ENCODE data around the gene PIK3R2.

Gene PIK3R2

DNA sequence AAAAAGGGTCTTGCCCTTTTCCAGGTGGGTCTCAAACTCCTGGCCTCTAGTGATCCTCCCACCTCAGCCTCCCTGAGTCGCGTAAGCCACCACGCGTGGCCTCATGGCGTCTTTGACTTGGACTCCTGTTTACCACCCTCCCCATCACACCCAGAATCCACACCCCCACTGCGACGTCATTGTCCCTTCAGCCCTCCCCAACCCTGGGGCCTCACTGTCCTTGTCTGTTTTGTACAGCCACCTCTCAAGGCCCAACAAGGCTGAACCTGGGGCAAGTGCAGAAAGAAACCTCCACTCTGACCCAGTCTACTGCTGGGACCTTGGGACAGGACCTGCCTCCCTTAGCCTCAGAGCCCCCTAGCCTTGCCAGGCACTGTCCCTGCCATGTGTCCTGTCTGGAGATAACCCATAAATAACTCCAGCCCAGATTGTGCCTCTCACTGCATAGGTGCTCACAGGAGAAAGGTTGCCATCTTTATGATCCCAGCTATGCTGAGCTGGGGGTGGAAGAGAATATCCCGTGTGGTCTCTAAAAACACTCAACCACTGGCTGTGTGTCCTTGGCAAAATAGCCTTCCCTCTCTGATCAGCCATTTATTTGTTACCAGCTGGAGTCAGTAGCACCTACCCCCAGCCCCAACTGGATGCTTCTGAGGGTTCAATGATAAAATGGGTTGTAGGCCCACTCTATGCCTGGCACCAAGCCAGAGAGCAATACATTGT is 18.8 kb downstream of the PIK3R2 start:
- TF ChIP-seq, protein P1, sequence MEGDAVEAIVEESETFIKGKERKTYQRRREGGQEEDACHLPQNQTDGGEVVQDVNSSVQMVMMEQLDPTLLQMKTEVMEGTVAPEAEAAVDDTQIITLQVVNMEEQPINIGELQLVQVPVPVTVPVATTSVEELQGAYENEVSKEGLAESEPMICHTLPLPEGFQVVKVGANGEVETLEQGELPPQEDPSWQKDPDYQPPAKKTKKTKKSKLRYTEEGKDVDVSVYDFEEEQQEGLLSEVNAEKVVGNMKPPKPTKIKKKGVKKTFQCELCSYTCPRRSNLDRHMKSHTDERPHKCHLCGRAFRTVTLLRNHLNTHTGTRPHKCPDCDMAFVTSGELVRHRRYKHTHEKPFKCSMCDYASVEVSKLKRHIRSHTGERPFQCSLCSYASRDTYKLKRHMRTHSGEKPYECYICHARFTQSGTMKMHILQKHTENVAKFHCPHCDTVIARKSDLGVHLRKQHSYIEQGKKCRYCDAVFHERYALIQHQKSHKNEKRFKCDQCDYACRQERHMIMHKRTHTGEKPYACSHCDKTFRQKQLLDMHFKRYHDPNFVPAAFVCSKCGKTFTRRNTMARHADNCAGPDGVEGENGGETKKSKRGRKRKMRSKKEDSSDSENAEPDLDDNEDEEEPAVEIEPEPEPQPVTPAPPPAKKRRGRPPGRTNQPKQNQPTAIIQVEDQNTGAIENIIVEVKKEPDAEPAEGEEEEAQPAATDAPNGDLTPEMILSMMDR (IDR thresholded peaks at IDR 0.05; ENCODE audit: low read depth, low read length), result no peak
- no peak overlapping the region for H3K4me3 ChIP-seq (replicated peaks in 1 of 2; ENCODE audit: low read depth in 2 of 2, low read length in 2 of 2)
- DNase-seq (ENCODE audit: low read depth in 2 of 2), result no peak

DNA sequence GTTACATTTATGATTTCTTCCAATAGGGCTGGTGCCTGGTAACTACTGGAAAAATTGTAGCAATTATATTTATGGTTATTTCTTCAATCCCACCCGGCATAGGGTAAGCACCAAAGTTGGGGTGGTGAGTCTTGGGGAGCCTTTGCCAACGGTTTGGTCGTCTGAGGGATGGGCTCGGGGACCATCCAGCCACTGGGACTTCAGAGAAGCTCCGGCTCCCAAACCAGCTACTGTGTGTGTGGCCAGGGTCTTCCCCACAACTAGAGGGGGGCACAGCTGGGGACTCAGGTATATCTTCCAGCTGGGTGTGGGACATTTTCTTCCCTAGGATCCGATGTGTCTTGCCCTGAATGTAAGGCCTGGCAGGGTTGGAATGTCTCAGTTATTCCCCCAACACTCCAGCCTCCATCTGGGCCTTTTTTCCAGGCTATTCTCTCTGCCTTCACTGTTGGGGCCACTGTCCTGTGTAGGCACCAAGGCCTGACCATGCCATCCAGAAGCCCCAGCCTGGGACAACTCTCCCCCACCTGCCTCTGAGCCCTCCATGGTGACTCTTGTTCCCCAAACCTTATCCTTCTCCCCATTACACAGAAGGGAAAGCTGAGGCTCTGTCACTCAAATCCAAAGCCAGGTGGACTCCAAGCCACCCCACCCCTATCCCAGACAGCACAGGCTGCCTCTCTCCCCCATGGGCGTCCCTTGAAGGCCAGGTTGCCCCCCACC is 19.5 kb downstream of the PIK3R2 start:
- TF ChIP-seq, protein P1 (IDR thresholded peaks at IDR 0.05; ENCODE audit: low read depth, low read length), result no peak
- H3K4me3 ChIP-seq (replicated peaks in 1 of 2; ENCODE audit: low read depth in 2 of 2, low read length in 2 of 2), result no peak overlapping the region
- no peak for DNase-seq (ENCODE audit: low read depth in 2 of 2)

DNA sequence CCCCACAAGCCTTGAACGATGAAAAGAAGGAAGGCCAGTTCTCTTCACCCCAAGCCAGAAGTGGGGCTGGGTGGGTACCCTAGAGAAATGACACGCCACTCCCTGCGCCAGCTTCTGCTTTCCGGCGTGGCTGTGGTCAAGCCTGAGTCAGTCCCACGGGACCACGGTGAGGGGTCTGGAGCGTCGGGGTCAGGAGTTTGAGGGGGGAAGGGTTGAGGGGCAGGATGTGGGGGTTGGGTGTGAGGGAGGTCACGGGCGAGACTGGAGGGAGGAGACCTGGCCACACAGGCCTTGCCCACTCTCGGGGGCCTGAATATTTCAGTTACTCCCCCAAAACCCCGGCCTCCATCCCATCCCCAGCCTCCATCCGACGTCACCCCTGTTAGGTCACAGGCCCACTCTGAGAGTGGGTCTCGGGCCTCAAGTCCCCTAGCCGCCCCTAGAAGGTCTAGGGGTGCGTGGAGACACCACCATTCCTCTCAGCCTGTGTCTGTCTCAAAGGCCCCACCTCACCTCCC is 20.1 kb downstream of the PIK3R2 start:
- peak overlapping the region; percentile 74 to 76 for H3K4me3 ChIP-seq (replicated peaks in 1 of 2; ENCODE audit: low read depth in 2 of 2, low read length in 2 of 2)
- peak in 1 of 2 donors; percentile 67 for DNase-seq (ENCODE audit: low read depth in 2 of 2)
- TF ChIP-seq, protein P1 (IDR thresholded peaks at IDR 0.05; ENCODE audit: low read depth, low read length), result no peak

DNA sequence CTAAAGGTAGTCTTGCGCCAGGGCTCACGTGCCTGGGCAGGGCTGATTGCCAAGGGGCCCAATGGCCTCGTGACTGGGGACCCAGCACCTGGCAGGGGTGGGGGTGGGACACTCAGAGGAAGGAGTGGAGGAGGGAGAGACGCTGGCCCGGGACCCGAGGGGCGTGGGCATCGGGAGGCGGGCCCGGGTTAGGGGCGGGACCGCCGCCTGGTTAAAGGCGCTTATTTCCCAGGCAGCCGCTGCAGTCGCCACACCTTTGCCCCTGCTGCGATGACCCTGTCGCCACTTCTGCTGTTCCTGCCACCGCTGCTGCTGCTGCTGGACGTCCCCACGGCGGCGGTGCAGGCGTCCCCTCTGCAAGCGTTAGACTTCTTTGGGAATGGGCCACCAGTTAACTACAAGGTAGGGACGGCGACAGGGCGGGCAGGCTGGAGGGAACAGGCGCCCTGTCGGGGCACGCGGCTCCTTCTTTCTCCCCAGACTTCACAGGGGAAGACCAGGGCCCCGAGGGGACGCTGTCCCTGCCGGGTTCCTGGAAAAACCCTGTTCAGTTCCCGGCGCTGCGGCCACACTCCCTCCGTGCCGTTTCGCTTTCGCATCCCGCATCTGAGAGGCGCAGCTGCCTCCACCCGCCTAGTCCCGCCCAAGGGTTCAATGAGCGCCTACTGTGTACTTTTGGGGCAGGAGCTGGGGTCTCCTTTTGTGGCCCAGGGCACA is 20.8 kb downstream of the PIK3R2 start, which contains the start of gene IFI30:
IFI30 (plus strand) TSS at position 242 of the 717 bp plus-strand sequence; CDS start at position 271, 29 bp downstream.
- TF ChIP-seq, protein P1 (IDR thresholded peaks at IDR 0.05; ENCODE audit: low read depth, low read length), result no peak

DNA sequence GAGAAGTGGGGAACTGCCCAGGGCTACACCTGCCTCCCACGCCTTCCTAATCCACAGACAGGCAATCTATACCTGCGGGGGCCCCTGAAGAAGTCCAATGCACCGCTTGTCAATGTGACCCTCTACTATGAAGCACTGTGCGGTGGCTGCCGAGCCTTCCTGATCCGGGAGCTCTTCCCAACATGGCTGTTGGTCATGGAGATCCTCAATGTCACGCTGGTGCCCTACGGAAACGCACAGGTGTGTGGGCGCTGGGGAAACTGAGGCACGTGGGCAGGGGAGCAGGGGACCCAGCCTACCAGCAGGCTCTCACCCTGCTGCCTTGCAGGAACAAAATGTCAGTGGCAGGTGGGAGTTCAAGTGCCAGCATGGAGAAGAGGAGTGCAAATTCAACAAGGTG is 22.0 kb downstream of the PIK3R2 start:
- no peak overlapping the region for H3K4me3 ChIP-seq (replicated peaks in 1 of 2; ENCODE audit: low read depth in 2 of 2, low read length in 2 of 2)
- no peak for DNase-seq (ENCODE audit: low read depth in 2 of 2)
- TF ChIP-seq, protein P1 (IDR thresholded peaks at IDR 0.05; ENCODE audit: low read depth, low read length), result no peak

More for the DNA sequence above, 20.8 kb downstream of the PIK3R2 start, which contains the start of gene IFI30:
- H3K4me3 ChIP-seq (replicated peaks in 1 of 2; ENCODE audit: low read depth in 2 of 2, low read length in 2 of 2), result peak within 1 kb of the TSS; percentile 74 to 76
- peak; percentile 43 to 55 for DNase-seq (ENCODE audit: low read depth in 2 of 2)
